DMS153 treated with DMSO at 0.1 percent for 48 hours (cell line): Measurements from ENCODE around the gene OGDH.
"Not testable (repeated sequence)": the region's sequence is repeated elsewhere in the genome, so short reads cannot be mapped to it uniquely, and the experiment has no call there.

ENCODE experiments used
- DNase-seq: peaks from one replicate; lab custom pipeline; 2025; ENCODE audit not compliant: unreplicated experiment; lab: John Stamatoyannopoulos, UW

Gene OGDH

DNA sequence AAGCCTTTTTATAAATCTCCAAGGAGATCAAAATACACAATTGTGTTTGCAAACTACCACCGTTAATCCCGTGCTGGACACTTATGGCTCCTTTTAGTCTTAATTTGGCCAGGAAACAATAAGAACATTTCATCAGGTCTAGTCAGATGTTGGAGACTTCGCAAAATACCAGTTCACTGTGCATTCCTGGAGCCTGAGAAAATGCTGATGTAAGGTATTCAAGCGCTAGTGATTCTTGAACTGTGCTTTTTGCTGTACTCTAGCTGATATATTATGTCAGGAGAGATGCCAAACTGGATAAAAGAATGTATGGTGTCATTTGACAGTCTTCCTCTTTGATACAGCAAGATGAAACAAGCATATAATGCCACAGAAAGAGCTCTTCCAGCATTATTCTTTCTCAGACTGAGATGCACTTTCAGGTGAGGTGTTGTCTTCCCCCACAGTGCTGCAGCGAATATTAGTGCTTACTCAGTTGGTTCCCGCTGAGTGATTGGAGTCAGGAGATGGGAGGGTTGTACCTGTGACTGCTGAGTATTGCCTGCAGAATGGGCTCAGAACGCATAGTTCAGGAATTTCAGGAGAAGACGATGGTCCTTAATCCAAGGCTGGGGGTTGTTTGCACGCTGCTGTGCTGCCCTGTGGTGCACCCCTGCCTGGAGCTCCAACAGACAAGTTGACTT, 59.2 kb downstream of the OGDH start:
- no peak for DNase-seq

DNA sequence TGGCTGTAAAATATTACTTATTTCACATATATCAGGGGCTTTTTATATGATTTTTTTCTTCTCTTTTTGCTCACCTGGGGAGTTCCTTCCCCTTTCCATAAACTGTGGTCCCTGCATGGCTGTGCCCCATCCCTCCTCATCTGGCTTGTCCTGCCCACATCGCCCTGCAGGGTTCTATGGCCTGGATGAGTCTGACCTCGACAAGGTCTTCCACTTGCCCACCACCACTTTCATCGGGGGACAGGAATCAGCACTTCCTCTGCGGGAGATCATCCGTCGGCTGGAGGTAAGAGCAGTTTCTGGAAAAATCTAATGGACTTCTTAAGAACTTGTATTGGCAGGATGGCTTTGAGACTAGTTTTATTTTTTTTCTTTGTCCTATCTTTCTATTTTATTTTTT, 60.1 kb downstream of the OGDH start:
- no peak for DNase-seq

DNA sequence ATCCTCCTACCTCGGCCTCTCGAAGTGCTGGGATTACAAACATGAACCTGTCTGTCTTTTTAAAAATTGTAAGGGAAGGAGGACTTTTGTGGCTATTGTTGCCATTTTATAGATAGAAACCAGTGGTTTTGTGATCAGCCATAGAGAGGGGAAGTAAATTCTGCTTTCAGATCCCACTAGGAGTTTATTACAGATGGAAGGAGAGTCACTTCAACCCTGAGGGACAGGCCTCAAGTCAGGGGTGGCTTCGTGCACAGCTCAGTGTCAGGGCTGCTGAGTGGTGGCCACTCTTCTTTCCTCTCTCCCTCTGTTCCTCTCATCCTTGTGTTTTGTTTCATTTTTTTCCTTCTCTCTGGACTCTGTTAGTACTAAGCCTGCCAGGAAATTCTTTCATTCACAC, 60.8 kb downstream of the OGDH start:
- no peak for DNase-seq

DNA sequence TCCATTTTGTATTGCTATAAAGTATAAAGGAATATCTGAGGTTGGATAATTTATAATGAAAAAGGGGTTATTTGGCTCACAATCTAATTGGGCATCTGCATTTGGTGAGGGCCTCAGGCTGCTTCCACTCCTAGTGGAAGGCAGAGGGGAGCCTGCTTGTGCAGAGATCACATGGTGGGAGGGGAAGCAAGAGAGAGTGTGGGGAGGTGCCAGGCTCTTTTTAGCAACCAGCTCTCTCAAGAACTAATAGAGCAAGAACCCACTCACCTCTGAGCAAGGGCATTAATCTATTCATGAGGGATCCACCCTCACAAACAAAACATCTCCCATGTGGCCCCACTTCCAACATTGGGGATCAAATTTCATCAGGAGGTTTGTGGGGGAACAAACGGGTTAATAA, 64.6 kb downstream of the OGDH start:
- no peak for DNase-seq

DNA sequence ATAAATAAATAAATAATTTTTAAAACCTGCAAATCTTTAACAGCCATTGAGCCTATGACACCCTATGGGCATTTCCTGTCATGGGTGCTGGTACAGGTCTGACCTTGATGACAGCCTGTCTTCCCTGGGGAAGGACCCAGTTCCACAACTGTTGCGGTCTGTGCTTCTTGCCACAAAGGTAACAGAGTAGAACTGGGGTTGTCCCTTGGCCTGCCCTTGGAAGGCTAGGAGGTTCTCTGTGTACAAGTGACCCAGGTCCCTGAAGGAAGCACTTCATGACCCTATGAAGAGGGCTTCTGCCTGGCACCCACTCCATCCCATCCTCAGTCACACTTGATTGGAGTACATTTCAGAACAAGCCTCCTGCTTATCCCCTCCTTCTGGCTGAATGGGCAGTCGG, 66.9 kb downstream of the OGDH start:
- no peak for DNase-seq

DNA sequence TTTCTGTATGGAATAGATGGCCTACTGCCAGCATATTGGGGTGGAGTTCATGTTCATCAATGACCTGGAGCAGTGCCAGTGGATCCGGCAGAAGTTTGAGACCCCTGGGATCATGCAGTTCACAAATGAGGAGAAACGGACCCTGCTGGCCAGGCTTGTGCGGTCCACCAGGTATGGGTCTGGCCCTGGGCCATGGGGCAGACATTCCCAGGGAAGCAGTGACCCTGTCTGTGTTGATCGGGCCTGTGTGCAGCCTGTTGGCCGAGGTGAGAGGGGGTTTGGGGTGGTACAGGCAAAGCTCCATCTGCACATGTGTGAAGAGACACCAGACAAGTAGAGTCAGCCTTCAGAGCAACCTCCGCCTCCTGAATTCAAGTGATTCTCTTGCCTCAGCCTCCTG, 67.3 kb downstream of the OGDH start:
- no peak for DNase-seq

DNA sequence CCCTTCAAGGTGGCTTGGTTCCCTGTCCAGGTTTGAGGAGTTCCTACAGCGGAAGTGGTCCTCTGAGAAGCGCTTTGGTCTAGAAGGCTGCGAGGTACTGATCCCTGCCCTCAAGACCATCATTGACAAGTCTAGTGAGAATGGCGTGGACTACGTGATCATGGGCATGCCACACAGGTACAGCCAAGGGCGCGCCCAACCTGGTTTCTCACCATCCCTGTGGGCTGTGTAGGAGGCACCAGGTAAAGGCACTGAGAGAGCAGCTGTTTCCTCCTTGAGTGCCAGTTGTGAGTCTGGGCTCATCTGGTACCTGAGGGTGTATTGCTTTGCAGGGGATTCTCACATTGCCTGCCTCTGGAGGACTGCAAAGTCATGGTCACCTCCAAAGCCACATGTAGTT, 68.0 kb downstream of the OGDH start:
- no peak for DNase-seq

DNA sequence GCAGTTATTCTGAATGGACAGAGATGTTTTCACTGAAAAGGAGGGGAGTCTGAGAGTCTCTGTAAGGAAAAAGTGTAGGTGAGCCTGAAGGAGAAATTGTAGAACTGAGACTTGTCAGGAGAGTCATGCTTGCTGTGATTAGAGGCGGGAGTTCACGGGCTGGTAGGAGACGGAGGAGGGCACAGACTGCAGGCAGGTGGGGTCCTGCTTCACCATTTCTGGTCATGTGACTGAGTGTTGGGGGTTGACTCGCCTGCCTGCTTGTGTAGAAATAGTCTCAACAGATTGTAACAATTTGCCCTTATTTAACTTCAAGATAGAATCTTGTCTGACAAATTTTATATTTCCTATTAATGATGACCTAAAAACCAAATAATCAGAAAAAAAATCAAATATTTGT, 70.3 kb downstream of the OGDH start:
- no peak for DNase-seq

DNA sequence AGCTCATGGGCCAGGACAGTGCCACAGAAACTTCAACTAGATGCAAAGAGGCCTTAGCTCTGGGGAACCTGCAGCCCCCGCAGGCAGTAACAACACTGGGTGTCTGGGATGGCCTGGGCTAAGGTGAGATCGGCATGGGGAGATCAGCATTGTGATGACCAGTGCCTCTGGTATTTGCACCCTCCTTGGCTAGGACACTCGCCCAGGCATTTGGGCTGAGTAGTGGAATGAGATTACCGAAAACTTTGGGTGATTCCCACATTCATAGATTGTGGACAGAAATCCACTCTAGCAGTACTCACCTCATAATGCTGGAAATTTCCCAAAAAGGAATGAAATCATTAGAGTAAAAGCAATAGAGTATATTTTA, 71.7 kb downstream of the OGDH start:
- DNase-seq: no peak

DNA sequence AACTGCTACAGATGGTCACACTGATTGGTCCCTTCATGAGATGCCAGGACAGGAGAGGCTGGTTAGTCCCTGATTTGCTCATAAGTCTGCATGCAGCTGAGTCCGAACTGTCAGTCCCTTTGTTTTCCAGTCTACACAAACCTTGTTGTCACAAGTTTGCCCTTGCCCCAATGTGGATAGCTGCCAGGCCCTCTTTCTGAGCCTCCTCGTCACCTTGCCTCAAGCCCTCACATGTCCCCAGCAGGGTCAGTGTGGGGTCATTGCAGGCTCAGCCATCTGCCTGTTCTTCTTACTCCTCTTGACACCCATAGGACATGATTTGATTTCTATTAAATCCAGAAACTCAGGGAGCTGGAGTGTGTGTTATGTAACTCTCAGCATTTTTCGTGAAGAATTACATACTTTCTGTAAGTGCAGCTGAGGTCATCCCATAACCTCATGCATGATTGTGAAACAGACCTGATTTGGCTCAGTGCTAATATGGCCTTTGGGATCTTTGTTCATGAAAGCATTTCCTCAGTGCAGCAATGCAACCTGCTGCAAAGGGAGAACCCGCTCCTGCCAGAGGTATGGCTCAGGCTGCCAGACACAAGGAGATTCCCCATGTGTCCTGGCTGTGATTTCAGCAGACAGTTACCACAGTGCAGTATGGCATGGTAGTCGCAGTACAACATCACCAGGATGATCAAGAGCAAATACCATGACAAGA, 72.2 kb downstream of the OGDH start:
- no peak for DNase-seq

DNA sequence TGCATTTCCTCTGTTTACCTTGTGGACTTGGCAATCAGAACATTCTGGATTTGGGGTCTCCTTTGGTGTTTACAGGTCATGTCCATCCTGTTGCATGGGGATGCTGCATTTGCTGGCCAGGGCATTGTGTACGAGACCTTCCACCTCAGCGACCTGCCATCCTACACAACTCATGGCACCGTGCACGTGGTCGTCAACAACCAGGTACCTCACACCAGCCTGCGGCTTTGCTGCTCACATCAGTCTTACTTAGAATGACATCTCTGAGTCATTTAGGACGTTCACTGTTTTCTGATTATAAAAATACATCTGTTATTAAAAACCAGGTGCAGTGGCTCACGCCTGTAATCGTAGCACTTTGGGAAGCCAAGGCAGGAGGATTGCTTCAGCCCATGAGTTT, 75.2 kb downstream of the OGDH start:
- no peak for DNase-seq

DNA sequence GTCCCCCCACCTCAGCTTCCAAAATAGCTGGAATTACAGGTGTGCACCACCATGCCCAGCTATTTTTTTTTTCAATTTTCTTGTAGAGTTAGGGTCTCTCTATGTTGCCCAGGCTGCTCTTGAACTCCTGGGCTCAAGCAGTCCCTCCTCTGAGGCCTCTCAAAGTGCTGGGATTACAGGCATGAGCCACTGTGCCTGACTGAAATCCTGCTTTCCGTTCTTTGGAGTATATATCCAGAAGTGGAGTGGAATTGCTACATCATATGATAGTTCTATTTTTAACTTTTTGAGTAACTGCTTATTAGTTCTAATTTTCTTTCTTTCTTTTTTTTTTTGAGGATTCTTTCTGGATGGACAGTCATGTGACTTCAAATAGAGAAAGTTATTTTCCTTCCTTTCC, 79.3 kb downstream of the OGDH start:
- no peak for DNase-seq

DNA sequence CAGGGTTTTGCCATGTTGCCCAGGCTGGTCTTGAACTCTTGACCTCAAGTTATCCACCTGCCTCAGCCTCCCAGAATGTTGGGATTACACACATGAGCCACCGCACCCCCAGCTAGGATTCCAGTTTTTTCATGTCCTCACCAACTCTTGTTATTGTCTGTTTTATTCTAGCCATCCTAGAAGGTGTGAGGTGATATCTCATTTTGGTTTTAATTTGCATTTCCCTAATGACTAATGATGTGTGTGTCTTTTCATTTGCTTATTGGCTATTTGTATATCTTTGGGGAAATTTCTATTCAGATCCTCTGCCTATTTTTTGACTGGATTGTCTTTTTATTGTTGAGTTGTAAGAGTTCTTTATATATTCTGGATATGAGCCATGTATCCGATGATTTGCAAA, 83.0 kb downstream of the OGDH start:
- no peak for DNase-seq

DNA sequence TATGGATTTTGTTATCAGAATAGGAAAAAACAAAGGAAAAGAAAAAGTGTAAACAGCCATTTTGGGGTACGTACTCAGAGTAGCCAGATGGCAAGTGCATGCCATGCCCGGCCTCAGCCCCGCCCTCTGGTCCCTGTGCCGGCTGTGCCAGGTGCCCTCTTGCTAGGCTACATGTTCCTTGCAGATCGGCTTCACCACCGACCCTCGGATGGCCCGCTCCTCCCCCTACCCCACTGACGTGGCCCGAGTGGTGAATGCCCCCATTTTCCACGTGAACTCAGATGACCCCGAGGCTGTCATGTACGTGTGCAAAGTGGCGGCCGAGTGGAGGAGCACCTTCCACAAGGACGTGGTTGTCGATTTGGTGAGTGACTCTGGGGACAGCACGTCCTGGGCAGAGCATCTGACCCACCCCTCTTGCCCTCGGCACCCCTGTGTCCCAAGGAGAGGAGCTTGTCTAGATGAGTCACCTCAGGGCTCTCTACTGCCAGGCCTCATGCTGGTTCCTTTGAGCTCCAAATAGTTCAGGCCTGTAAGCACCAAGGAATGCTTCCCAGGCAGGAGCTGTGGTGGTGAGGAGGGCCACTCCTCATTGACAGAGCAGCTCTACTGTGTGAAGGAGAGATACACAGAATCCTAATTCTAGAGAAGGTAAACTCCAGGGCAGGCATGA, 87.3 kb downstream of the OGDH start:
- no peak for DNase-seq

DNA sequence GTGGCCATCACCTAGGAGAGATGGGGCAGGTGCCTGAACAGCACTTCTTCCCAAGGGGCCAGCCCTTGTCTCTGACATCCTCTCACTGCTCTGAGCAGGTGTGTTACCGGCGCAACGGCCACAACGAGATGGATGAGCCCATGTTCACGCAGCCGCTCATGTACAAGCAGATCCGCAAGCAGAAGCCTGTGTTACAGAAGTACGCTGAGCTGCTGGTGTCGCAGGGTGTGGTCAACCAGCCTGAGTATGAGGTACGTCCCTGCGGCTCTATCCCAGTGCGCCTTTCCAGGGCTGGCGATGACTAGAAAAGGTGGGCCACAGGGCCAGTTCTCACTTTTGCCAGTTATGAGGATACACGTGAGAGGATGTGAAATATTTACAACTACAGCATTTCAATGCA, 87.9 kb downstream of the OGDH start:
- DNase-seq: no peak

DNA sequence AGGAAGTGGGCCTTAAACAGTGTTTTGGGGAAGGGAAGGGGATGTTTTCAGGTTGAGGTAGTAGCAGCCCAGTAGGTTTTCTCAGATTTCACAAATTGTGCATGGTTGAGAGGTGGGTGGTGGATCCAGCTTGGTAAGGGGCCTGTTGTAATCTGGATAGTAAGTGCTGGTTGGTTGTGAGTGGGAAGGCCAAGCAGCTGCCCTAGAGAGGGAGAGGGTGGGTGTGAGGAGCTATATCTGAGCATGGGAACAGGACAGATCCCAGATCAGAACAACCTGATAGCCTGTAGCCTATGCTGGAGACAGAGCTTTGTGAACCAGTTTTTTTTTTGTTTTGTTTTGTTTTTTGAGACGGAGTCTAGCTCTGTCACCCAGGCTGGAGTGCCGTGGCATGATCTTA, 88.3 kb downstream of the OGDH start:
- DNase-seq: no peak

DNA sequence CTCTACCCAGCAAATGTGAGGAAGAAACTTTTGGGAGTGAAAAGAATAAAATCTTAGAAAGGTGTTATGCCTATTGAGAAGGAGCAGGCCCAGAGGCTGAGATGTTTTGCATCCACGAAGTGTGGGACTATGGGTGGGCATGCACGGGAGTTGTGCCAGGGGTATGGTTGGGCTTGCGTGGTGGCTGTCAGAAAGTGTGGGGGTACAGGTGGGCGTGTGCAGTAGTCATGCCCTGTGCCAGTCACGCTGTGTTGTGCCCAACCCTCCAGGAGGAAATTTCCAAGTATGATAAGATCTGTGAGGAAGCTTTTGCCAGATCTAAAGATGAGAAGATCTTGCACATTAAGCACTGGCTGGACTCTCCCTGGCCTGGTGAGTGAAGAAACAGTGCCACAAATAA, 89.3 kb downstream of the OGDH start:
- no peak for DNase-seq

DNA sequence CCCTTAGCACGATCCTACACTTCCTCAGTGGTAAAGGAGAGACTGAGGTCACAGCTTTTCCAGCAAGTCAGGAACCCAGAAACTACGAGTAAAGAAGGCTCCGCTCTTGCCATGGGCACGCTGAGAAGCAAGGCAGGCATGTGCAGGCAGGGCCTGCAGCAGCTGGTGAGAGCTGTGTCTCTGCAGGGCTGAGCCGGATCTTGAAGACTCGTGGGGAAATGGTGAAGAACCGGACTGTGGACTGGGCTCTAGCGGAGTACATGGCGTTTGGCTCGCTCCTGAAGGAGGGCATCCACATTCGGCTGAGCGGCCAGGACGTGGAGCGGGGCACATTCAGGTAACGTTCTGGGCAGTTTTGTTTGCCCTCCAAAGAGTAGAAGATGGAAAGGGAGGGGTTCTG, 90.3 kb downstream of the OGDH start:
- DNase-seq: no peak

DNA sequence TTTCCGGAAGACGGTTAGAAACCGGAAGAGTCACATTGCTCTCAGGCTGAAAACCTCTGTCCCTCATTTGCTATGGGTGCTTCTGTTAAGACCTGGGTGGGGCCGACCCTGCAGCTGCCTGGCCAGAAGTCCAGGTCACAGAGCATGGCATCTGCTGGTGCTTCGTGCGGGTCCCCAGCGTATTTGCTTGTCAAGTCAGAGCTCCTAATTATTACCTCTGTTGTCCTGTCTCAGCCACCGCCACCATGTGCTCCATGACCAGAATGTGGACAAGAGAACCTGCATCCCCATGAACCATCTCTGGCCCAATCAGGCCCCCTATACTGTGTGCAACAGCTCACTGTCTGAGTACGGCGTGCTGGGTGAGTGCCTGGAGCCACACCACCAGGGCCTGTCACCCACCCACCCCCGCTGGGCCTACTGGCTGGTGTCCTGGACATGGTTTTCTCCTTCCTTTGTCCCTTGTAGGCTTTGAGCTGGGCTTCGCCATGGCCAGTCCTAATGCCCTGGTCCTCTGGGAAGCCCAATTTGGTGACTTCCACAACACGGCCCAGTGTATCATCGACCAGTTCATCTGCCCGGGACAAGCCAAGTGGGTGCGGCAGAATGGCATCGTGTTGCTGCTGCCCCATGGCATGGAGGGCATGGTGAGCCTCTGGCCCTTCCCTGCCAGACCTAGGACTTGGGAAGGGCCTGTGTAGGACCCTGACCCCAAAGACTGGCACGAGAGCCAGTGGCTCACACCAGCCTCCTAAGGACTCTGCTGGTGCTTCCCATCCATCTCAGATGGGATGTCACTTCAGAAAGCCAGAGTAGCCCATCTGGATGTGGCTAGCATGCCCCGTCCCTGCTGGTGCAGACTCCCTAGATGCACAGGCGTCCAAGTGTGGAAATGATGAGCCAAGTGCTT, 91.0 kb downstream of the OGDH start:
- DNase-seq: no peak

DNA sequence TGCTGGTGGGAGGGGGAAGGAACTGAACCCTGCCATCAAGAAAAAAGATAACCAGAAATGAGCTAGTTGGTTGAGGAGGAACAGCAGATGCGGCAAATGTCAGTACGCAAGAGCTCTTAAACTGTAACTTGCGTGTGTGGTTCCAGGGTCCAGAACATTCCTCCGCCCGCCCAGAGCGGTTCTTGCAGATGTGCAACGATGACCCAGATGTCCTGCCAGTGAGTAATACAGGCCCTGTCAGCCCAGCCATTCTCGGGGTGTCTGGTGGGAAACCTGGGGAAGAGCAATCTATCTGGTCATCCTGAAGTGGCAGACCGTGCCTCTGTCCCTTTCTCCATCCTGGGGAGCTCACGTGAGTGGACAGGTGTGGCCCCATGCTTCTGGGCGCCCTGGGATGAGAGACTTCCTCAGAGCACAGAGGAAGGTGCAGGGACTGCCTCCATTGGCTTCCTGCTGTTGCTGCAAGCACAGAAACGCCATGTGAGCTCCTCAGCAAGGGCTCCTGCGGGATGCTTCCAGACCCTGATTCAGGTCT, 91.7 kb downstream of the OGDH start:
- DNase-seq: no peak

DNA sequence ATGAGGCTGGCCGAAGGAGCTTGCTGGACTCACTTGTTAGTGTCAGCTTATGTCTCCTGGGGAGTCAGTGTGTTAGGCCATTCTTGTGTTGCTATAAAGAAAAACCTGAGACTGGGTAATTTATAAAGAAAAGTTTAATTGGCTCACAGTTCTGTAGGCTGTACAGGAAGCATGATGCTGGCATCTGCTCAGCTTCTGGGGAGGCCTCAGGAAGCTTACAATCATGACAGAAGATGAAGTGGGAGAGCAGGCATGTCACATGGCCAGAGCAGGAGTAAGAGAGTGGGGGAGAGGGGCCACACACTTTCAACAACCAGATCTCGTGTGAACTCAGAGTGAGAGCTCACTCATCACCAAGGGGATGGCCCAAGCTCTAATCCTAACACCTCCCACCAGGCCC, 93.2 kb downstream of the OGDH start:
- DNase-seq: not testable (repeated sequence)
